Muscle layer of duodenum (tissue), 2 donors: ENCODE measurements around the gene ELN.
"Not testable (repeated sequence)": the region's sequence is repeated elsewhere in the genome, so short reads cannot be mapped to it uniquely, and the experiment has no call there.

ENCODE experiments used
- H3K27ac ChIP-seq: one replicate; pipeline ENCODE4 v1.7.0; 2013; ENCODE audit warnings: mild to moderate bottlenecking, low read length
- H3K27me3 ChIP-seq: one replicate; pipeline ENCODE4 v1.7.0; 2013; ENCODE audit warnings: low read depth, mild to moderate bottlenecking, control low read depth, low read length
- H3K36me3 ChIP-seq, 2 donors: one replicate each; pipeline ENCODE4 v1.7.0; 2013; ENCODE audit warnings: low read length in 2 of 2, control low read depth in 1 of 2, mild to moderate bottlenecking in 1 of 2; ENCODE audit not compliant: insufficient read depth in 2 of 2, control insufficient read depth in 1 of 2
- H3K4me1 ChIP-seq, 2 donors: one replicate each; pipeline ENCODE4 v1.7.0; 2013; ENCODE audit warnings: low read length in 2 of 2, mild to moderate bottlenecking in 2 of 2, control low read depth in 1 of 2, moderate library complexity in 1 of 2; ENCODE audit not compliant: insufficient read depth in 2 of 2, control insufficient read depth in 1 of 2
- H3K4me3 ChIP-seq, 2 donors: one replicate each; pipeline ENCODE4 v1.7.0; 2013; ENCODE audit warnings: low read length in 2 of 2, low read depth in 1 of 2, mild to moderate bottlenecking in 1 of 2
- H3K9me3 ChIP-seq, 2 donors: one replicate each; pipeline ENCODE4 v1.7.0; 2013; ENCODE audit warnings: low read length in 2 of 2, control low read depth in 1 of 2, mild to moderate bottlenecking in 1 of 2; ENCODE audit not compliant: control insufficient read depth in 1 of 2
- donor health status: healthy.

ELN gene

DNA sequence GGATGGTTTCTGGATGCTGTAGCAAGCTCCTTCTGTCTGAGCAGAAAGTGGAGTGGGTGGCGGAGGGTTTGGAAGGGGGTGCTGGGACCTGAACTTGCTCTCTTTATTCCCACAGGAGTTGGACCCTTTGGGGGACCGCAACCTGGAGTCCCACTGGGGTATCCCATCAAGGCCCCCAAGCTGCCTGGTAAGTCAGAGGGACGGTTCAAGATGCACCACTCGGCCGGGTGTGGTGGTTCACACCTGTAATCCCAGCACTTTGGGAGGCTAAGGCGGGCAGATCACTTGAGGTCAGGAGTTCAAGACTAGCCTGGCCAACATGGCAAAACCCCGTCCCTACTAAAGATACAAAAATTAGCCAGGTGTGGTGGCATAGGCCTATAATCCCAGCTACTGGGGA, 18.6 kb downstream of the ELN start:
- not testable (repeated sequence) for H3K27ac ChIP-seq, H3K27me3 ChIP-seq, H3K9me3 ChIP-seq, H3K4me3 ChIP-seq
- H3K4me1 ChIP-seq = peaks cover 0 to 14% of the 10 kb centered on the region in 2 donors
- peaks cover 20 to 45% of the 10 kb centered on the region in 2 donors for H3K36me3 ChIP-seq

DNA sequence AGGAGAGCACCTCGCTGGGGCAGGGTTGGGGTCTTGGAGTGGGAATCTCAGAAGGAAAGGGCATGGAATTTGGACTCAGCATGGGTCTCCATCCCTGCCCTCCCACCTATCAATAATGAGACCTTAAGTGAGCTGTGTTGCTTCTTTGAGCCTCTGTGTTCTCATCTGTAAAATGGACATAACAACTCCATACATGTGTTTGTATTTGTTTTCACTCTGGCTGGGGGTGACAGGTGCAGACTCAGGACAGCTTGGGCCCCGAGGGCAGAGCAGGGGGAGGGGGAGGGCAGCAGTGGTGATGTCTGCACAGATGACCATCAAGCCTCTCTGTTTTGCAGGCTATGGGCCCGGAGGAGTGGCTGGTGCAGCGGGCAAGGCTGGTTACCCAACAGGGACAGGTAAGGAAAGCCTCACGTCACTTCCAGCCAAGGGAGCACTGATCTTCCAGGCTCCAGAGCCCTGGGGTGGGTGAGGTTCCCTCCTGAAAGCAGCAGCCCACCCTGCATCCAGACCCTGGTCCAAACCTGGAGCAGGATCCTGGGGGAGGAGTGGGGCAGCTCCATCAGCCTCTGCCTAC, 19.9 kb downstream of the ELN start:
- Histone ChIP-seq H3K4me3 (no peak overlapping the region), H3K4me1 (peaks cover 0 to 9% of the 10 kb centered on the region in 2 donors), H3K36me3 (peaks cover 20 to 54% of the 10 kb centered on the region in 2 donors), H3K27ac (no peak overlapping the region), H3K27me3 (no peaks in the 10 kb centered on the region), H3K9me3 (no peaks in the 10 kb centered on the region)

DNA sequence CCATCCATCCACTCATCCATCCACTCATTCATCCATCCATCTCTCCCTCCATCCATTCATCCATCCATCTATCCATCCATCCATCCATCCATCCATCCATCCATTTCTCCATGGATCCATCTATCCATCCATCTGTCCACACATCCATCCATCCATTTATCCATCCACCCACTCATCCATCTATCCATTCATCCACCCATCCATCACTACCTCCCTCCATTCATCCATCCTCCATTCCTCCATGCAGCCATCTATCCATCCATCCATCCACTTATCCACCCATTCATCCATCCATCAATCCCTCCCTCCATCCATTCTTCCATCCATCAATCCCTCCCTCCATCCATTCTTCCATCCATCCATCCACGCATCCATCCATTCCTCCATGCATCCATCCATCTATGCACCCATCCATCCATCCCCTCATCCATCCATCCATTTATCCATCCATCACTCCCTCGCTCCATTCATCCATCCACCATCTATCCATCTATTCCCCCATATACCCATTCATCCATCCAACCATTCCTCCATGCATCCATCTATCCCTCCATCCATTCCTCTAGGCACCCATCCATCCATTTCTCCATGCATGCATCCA, 21.1 kb downstream of the ELN start:
- Histone ChIP-seq H3K9me3 (no peaks in the 10 kb centered on the region), H3K36me3 (peaks cover 20 to 64% of the 10 kb centered on the region in 2 donors), H3K4me1 (no peaks in the 10 kb centered on the region), H3K4me3 (no peak overlapping the region), H3K27me3 (no peaks in the 10 kb centered on the region), H3K27ac (no peak overlapping the region)

DNA sequence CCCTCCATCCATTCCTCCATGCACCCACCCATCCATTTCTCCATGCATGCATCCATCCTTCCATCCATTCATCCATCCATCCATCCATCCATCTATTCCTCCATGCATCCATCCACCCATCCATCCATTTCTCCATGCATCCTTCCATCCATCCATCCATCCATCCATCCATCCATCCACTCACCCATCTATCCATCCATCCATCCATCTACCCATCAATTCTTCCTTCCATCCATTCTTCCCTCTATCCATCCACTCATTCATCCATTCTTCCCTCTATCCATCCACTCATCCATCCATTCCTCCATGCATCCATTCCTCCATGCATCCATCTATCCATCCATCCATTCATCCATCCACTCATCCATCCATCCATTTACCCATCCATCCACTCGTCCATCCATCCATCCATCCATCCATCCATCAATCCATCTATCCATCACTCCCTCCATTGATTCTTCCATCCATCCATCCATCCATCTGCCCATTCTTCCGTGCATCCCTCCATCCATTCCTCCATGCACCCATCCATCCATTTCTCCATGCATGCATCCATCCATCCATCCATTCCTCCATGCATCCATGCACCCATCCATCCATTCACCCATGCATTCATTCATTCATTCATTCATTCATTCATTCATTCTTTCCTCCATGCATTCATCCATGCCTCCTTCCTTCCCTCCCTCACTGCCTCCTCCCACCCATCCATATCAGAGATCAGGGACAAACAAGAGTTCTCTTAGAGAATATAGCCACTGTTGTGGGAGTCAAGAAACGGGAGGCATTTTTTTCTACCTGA, 22.2 kb downstream of the ELN start:
- Histone ChIP-seq H3K9me3 (no peaks in the 10 kb centered on the region), H3K4me3 (no peak overlapping the region), H3K4me1 (no peaks in the 10 kb centered on the region), H3K27me3 (no peaks in the 10 kb centered on the region), H3K36me3 (peaks cover 19 to 70% of the 10 kb centered on the region in 2 donors), H3K27ac (no peak overlapping the region)

DNA sequence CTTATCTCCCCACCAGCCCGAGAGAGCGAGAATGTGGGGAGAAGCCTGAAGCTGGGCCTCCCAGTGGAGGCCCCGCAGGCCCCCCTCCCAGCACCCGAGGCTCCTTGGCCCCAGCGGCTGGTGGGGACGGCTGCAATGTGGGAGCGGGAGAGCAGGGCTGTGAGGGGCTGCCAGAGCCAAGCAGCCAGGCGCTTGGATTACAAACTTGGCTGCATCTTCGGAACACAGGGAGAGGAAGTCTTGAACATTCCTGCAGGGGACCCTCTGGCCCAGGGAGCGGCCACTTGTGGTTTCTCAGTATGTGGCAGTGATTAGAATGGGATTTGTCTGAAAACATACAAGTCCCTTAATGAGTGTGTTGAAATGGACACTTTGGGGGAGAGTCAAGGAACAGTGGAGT, 23.2 kb downstream of the ELN start:
- no peak overlapping the region for H3K27ac ChIP-seq
- no peaks in the 10 kb centered on the region for H3K9me3 ChIP-seq
- no peaks in the 10 kb centered on the region for H3K27me3 ChIP-seq
- H3K4me3 ChIP-seq = no peak overlapping the region
- H3K4me1 ChIP-seq = no peaks in the 10 kb centered on the region
- H3K36me3 ChIP-seq = peaks cover 19 to 73% of the 10 kb centered on the region in 2 donors

DNA sequence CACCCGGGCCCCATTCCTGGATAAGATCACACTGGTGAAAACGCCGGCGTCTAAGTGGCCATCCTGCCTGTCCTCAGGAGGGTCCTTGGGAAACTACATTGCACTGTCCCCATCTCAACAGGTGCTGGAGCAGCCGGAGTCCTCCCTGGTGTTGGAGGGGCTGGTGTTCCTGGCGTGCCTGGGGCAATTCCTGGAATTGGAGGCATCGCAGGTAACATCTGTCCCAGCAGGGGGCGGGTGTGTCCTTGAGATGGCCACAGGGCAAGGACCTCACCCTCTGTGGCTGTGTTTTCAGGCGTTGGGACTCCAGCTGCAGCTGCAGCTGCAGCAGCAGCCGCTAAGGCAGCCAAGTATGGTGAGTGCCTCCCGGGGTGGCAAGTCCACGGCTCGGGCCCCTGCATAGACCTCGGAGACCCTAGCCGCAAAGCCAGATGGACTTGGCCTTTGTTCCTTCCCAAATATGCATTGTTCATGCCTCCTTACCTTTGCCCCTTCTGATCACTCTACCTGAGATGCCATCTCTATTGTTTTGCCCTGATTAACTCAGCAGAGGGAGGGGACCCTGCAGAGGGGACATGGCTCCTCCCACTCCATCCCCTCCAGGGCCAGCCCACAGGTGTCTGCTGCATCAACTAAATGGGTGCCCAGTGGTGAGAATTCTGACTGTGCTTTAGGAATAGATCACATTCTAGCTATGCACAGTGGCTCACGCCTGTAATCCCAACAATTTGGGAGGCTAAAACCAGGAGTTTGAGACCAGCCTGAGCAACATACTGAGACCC, 23.8 kb downstream of the ELN start:
- no peak overlapping the region for H3K27ac ChIP-seq
- H3K36me3 ChIP-seq = peaks cover 15 to 77% of the 10 kb centered on the region in 2 donors
- H3K4me3 ChIP-seq = no peak overlapping the region
- no peaks in the 10 kb centered on the region for H3K27me3 ChIP-seq
- no peaks in the 10 kb centered on the region for H3K4me1 ChIP-seq
- no peaks in the 10 kb centered on the region for H3K9me3 ChIP-seq

DNA sequence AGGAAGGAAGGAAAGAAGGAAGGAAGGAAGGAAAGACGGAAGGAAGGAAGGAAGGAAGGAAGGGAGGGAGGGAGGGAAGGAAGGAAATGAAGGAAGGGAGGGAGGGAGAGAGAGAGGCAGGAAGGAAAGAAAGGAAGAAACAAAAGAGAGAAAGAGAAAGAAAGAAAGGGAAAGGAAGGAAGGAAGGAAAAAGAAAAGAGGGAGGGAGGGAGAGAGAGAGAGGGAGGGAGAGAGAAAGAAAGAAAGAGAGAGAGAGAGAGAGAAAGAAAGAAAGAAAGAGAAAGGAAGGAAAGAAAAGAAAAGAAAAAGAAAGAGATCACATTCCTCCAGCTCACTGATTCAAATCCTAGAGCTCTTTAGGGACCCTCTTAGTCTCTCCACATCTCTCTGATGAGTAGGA, 24.7 kb downstream of the ELN start:
- H3K27me3 ChIP-seq = no peaks in the 10 kb centered on the region
- no peak overlapping the region for H3K4me3 ChIP-seq
- no peaks in the 10 kb centered on the region for H3K4me1 ChIP-seq
- H3K27ac ChIP-seq = no peak overlapping the region
- H3K36me3 ChIP-seq = peaks cover 15 to 73% of the 10 kb centered on the region in 2 donors
- H3K9me3 ChIP-seq = no peaks in the 10 kb centered on the region

DNA sequence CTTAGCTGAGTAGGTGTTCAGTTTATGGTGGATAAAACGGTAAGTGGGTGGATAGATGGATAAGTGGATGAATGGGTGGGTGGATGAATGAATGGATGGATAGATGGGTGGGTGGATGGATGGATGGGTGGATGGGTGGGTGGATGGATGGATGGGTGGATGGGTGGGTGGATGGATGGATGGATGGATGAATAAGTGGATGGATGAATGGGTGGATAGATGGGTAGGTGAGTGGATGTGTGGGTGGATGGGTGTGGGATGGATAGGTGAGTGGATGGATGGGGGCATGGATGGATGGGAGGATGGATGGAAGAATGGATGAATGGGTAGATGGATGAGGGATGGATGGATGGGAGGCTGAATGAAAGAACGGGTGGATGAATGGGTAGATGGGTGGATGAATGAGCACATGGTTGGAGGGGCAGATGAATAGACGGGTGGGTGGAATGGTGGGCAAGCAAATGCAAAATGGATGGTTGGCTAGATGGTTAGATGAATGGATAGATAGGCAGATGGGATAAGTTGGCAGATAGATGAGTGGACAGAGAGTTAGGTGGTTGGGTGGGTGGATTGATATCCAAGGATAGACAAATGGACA, 25.7 kb downstream of the ELN start:
- H3K36me3 ChIP-seq = peaks cover 13 to 64% of the 10 kb centered on the region in 2 donors
- no peaks in the 10 kb centered on the region for H3K4me1 ChIP-seq
- H3K27ac ChIP-seq = no peak overlapping the region
- no peaks in the 10 kb centered on the region for H3K27me3 ChIP-seq
- no peaks in the 10 kb centered on the region for H3K9me3 ChIP-seq
- H3K4me3 ChIP-seq = no peak overlapping the region

DNA sequence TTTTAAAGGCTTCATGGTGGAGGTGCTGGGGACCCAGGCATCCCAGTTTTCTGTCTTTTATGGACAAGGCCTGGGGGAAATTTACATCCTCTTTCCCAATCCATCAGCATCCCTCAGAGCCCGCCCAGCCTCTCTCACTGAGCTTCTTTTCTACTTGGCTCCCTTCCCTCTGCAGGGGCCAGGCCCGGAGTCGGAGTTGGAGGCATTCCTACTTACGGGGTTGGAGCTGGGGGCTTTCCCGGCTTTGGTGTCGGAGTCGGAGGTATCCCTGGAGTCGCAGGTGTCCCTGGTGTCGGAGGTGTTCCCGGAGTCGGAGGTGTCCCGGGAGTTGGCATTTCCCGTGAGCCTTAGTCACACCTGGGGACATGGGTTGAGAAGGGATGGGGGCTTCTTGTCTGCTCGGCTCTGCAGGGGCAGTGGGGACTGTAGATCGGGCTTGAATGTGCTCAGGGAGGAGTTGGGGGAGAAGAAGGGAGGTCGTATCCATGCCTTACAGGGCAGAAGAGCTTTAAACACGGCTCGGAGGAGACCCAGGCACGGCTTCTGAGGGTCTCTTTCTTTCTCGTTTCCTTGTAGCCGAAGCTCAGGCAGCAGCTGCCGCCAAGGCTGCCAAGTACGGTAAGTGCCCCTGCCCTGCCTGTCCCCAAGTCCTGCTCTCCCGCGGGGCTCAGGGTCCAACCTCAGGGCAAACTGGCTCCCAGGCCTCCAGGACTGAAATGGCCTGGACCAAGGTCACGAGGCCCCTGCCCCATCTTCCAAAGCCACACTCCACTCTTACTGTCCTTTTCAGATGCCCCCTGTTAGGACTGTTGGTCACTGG, 28.3 kb downstream of the ELN start:
- Histone ChIP-seq H3K9me3 (no peaks in the 10 kb centered on the region), H3K4me1 (no peaks in the 10 kb centered on the region), H3K36me3 (peaks cover 5 to 52% of the 10 kb centered on the region in 2 donors), H3K27ac (no peak overlapping the region), H3K4me3 (no peak overlapping the region), H3K27me3 (no peaks in the 10 kb centered on the region)

DNA sequence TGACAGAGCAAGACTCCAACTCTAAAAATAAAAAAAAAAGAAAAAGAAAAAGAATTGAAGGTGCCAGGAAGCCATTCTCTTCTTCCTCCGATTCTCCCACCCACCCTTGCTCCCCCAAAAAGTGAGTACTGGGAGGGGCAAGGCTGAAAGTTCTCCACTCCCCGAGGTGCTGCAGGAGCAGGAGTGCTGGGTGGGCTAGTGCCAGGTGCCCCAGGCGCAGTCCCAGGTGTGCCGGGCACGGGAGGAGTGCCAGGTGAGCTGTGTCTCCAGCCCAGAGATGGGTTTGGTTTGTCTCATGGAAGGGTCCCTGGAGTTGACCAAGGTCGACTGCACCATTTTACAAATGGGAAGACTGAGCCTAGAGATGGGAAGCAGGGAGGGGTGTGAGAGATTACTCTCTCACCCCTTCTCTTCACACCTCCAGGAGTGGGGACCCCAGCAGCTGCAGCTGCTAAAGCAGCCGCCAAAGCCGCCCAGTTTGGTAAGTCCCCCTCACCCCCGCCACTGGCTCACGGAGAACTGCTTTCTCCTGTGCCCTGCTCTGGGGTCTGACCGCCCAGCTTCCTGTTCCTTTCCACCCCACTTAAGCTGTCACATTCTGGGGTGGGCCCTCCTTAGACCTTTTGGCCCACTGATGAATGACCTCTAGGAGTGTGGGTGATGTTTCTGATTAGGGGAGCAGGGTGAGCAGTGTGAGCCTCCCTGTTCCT, 29.4 kb downstream of the ELN start:
- no peak overlapping the region for H3K4me3 ChIP-seq
- no peak overlapping the region for H3K27ac ChIP-seq
- no peaks in the 10 kb centered on the region for H3K9me3 ChIP-seq
- H3K36me3 ChIP-seq = peaks cover 5 to 42% of the 10 kb centered on the region in 2 donors
- H3K27me3 ChIP-seq = no peaks in the 10 kb centered on the region
- peaks cover 0 to 3% of the 10 kb centered on the region in 2 donors for H3K4me1 ChIP-seq
